ENCODE results near the gene C14orf39. TPM values are rescaled to one million over a fixed set of nuclear protein-coding genes. Genes with fewer than 3 reads are reported as not detected.

The C14orf39 gene
- not detected in 2 replicates for total RNA-seq

GRCh38 chr14:60485598-60486251 lies at the start of gene C14orf39:
TSS of gene C14orf39 (minus strand) at chr14:60486063. CDS start at chr14:60485078, 985 bp downstream.
- peak within 1 kb of the TSS; percentile 22 for H3K4me3 Mint-ChIP-seq
- no peaks in the 10 kb centered on the region for H3K4me1 Mint-ChIP-seq
- no peaks in the 10 kb centered on the region for H3K36me3 Mint-ChIP-seq (ENCODE audit: low read depth)
- peaks cover 20% of the 10 kb centered on the region for H3K27me3 Mint-ChIP-seq
- H3K9me3 Mint-ChIP-seq, result peaks cover 2% of the 10 kb centered on the region
- intact Hi-C loops (cut with micrococcal nuclease), result loop anchor here (2.0 kb wide), 1 partner anchor 25 kb away; no protein-coding TSS in a partner anchor
- no peak within 1 kb of the TSS for H3K27ac Mint-ChIP-seq
- DNase-seq, result no peak

GRCh38 chr14:60532442-60532841 lies 46.6 kb upstream of the C14orf39 start:
- H3K9me3 Mint-ChIP-seq, result no peaks in the 10 kb centered on the region
- H3K36me3 Mint-ChIP-seq (ENCODE audit: low read depth), result no peaks in the 10 kb centered on the region
- H3K27ac Mint-ChIP-seq, result no peak overlapping the region
- intact Hi-C loops (cut with micrococcal nuclease), result no loop called here
- no peaks in the 10 kb centered on the region for H3K4me1 Mint-ChIP-seq
- DNase-seq, result no peak
- no peak overlapping the region for H3K4me3 Mint-ChIP-seq
- H3K27me3 Mint-ChIP-seq, result peaks cover 13% of the 10 kb centered on the region

- no peaks in the 10 kb centered on the region for H3K36me3 Mint-ChIP-seq (ENCODE audit: low read depth)
- H3K4me3 Mint-ChIP-seq, result no peak overlapping the region
- no peak overlapping the region for H3K27ac Mint-ChIP-seq
Observed at GRCh38 chr14:60515511-60516289, 29.8 kb upstream of the C14orf39 start.

GRCh38 chr14:60514741-60515491 lies 29.1 kb upstream of the C14orf39 start:
- peak; percentile 68 for DNase-seq
- Mint-ChIP-seq H3K27ac (no peak overlapping the region), H3K36me3 (ENCODE audit: low read depth) (no peaks in the 10 kb centered on the region), H3K4me1 (no peaks in the 10 kb centered on the region), H3K9me3 (peaks cover 7% of the 10 kb centered on the region), H3K27me3 (peaks cover 58% of the 10 kb centered on the region), H3K4me3 (peak overlapping the region; percentile 52)
- intact Hi-C loops (cut with micrococcal nuclease), result no loop called here

More at GRCh38 chr14:60515511-60516289, 29.8 kb upstream of the C14orf39 start:
- no peak for DNase-seq
- Mint-ChIP-seq H3K4me1 (no peaks in the 10 kb centered on the region), H3K9me3 (peaks cover 7% of the 10 kb centered on the region), H3K27me3 (peaks cover 56% of the 10 kb centered on the region)
- intact Hi-C loops (cut with micrococcal nuclease), result no loop called here

DNA sequence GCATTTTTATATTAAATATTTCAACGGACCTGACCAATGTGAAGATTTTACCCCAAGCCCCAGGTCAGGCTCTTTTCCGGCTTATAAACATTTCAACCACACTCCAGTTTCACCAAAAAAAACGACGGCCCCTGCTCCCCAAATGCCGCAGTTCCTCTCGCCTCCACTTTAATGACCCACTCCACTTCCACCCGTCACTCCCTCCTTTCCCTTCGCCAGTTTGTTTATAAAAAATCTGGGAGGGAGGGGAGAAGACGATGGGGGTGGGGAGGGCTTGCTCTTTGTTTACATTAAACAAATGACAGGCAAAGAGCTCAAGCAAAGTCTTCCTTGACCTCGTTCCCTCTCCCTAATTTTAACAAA lies 28.5 kb upstream of the C14orf39 start:
- H3K4me3 Mint-ChIP-seq, result peak overlapping the region; percentile 52
- intact Hi-C loops (cut with micrococcal nuclease), result no loop called here
- H3K36me3 Mint-ChIP-seq (ENCODE audit: low read depth), result no peaks in the 10 kb centered on the region
- H3K4me1 Mint-ChIP-seq, result no peaks in the 10 kb centered on the region
- no peak overlapping the region for H3K27ac Mint-ChIP-seq
- H3K27me3 Mint-ChIP-seq, result peaks cover 63% of the 10 kb centered on the region
- DNase-seq, result no peak
- peaks cover 7% of the 10 kb centered on the region for H3K9me3 Mint-ChIP-seq

GRCh38 chr14:60512973-60513571 lies 27.2 kb upstream of the C14orf39 start:
- peaks cover 7% of the 10 kb centered on the region for H3K9me3 Mint-ChIP-seq
- no peaks in the 10 kb centered on the region for H3K4me1 Mint-ChIP-seq
- H3K36me3 Mint-ChIP-seq (ENCODE audit: low read depth), result no peaks in the 10 kb centered on the region
- no peak overlapping the region for H3K4me3 Mint-ChIP-seq
- intact Hi-C loops (cut with micrococcal nuclease), result no loop called here
- H3K27me3 Mint-ChIP-seq, result peaks cover 70% of the 10 kb centered on the region
- no peak overlapping the region for H3K27ac Mint-ChIP-seq
- no peak for DNase-seq

GRCh38 chr14:60512126-60512525 lies 26.3 kb upstream of the C14orf39 start:
- no peak for DNase-seq
- Mint-ChIP-seq H3K4me3 (no peak overlapping the region), H3K9me3 (peaks cover 11% of the 10 kb centered on the region), H3K27ac (no peak overlapping the region), H3K27me3 (peaks cover 73% of the 10 kb centered on the region), H3K36me3 (ENCODE audit: low read depth) (peaks cover 4% of the 10 kb centered on the region), H3K4me1 (peaks cover 2% of the 10 kb centered on the region)
- intact Hi-C loops (cut with micrococcal nuclease), result no loop called here

GRCh38 chr14:60510951-60511599 lies 25.2 kb upstream of the C14orf39 start:
- H3K36me3 Mint-ChIP-seq (ENCODE audit: low read depth), result peaks cover 4% of the 10 kb centered on the region
- peak; percentile 57 for DNase-seq
- peak overlapping the region; percentile 37 for H3K4me3 Mint-ChIP-seq
- H3K4me1 Mint-ChIP-seq, result peaks cover 2% of the 10 kb centered on the region
- H3K27me3 Mint-ChIP-seq, result peaks cover 73% of the 10 kb centered on the region
- peaks cover 10% of the 10 kb centered on the region for H3K9me3 Mint-ChIP-seq
- peak overlapping the region; percentile 29 for H3K27ac Mint-ChIP-seq
- intact Hi-C loops (cut with micrococcal nuclease), result loop anchor here (2.0 kb wide), 2 partner anchors 24 to 140 kb away; partner anchors contain the start of gene C14orf39

GRCh38 chr14:60510254-60510950 lies 24.5 kb upstream of the C14orf39 start:
- Mint-ChIP-seq H3K27ac (no peak overlapping the region), H3K36me3 (ENCODE audit: low read depth) (peaks cover 4% of the 10 kb centered on the region), H3K4me3 (no peak overlapping the region), H3K9me3 (peaks cover 10% of the 10 kb centered on the region), H3K27me3 (peaks cover 76% of the 10 kb centered on the region), H3K4me1 (peaks cover 2% of the 10 kb centered on the region)
- intact Hi-C loops (cut with micrococcal nuclease), result loop anchor here (2.0 kb wide), 2 partner anchors 24 to 140 kb away; partner anchors contain the start of gene C14orf39
- no peak for DNase-seq

DNA sequence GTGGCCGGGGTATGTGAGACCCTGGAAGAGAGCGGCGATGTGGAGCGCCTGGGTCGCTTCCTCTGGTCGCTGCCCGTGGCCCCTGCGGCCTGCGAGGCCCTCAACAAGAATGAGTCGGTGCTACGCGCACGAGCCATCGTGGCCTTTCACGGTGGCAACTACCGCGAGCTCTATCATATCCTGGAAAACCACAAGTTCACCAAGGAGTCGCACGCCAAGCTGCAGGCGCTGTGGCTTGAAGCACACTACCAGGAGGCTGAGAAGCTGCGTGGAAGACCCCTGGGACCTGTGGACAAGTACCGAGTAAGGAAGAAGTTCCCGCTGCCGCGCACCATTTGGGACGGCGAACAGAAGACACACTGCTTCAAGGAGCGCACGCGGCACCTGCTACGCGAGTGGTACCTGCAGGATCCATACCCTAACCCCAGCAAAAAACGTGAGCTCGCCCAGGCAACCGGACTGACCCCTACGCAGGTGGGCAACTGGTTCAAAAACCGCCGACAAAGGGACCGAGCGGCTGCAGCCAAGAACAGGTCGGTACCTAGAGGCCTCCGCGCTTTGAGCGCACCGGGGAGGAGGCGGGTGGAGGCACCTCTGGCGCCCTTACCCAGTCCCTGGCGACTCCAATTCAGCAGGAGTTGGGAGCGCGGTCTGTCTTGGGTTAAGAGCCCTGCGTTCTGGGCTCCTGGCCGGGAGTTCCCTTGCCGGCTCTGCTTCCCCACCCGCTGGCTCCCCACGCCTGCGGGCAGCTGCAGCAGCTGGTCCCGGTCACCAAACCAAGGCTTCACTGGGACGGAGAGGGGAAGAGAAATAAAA lies 23.8 kb upstream of the C14orf39 start:
- Mint-ChIP-seq H3K4me1 (peaks cover 2% of the 10 kb centered on the region), H3K27me3 (peaks cover 78% of the 10 kb centered on the region), H3K9me3 (peaks cover 10% of the 10 kb centered on the region), H3K27ac (peak overlapping the region; percentile 72), H3K36me3 (ENCODE audit: low read depth) (peaks cover 4% of the 10 kb centered on the region), H3K4me3 (no peak overlapping the region)
- intact Hi-C loops (cut with micrococcal nuclease), result loop anchor here (2.0 to 10.0 kb wide), 3 partner anchors 23 to 155 kb away; partner anchors contain the start of gene C14orf39
- peak; percentile 60 for DNase-seq

GRCh38 chr14:60508707-60509437 lies 23.0 kb upstream of the C14orf39 start, which contains the start of gene SIX6:
TSS of gene SIX6 (plus strand) at chr14:60509146. CDS start at chr14:60509399, 253 bp downstream.
- DNase-seq, result no peak
- no peak within 1 kb of the TSS for H3K4me3 Mint-ChIP-seq
- intact Hi-C loops (cut with micrococcal nuclease), result loop anchor here (10.0 kb wide), 1 partner anchor 154 kb away; no protein-coding TSS in a partner anchor
- H3K9me3 Mint-ChIP-seq, result peaks cover 10% of the 10 kb centered on the region
- H3K27me3 Mint-ChIP-seq, result peaks cover 79% of the 10 kb centered on the region
- peaks cover 4% of the 10 kb centered on the region for H3K36me3 Mint-ChIP-seq (ENCODE audit: low read depth)
- peaks cover 2% of the 10 kb centered on the region for H3K4me1 Mint-ChIP-seq
- H3K27ac Mint-ChIP-seq, result peak within 1 kb of the TSS; percentile 72
